HEK293 (cell line): ENCODE data around the gene PEPD.

Experiments used
- FEZF1 ChIP-seq: fragments of 450-650 bp; formaldehyde crosslinking; IDR thresholded peaks from 2 replicates; pipeline ENCODE4 v1.5.1; 2016; ENCODE audit warnings: missing biosample characterization, missing genetic modification characterization
- HOXC10 ChIP-seq: sonication (generic); formaldehyde crosslinking; IDR thresholded peaks from 2 replicates; pipeline ENCODE4 v1.8.1; 2023; ENCODE audit warnings: mild to moderate bottlenecking, missing genetic modification reagents
- KLF16 ChIP-seq: fragments of 450-650 bp; formaldehyde crosslinking; IDR thresholded peaks from 2 replicates; pipeline ENCODE4 v1.5.1; 2017; ENCODE audit warnings: missing biosample characterization, missing genetic modification characterization
- KLF7 ChIP-seq: fragments of 450-650 bp; formaldehyde crosslinking; IDR thresholded peaks from 2 replicates; pipeline ENCODE4 v1.5.1; 2016; ENCODE audit warnings: missing biosample characterization, missing genetic modification characterization, borderline replicate concordance
- PRDM4 ChIP-seq: fragments of 450-650 bp; formaldehyde crosslinking; IDR thresholded peaks from 2 replicates; pipeline ENCODE4 v1.5.1; 2017; ENCODE audit warnings: missing biosample characterization, missing genetic modification characterization
- YY2 ChIP-seq: fragments of 450-650 bp; formaldehyde crosslinking; IDR thresholded peaks from 2 replicates; pipeline ENCODE4 v1.5.1; 2016; ENCODE audit warnings: missing biosample characterization, missing genetic modification characterization
- ZBTB6 ChIP-seq: fragments of 450-650 bp; formaldehyde crosslinking; IDR thresholded peaks from 2 replicates; pipeline ENCODE4 v1.5.1; 2017; ENCODE audit warnings: missing biosample characterization, missing genetic modification characterization
- ZEB2 ChIP-seq: fragments of 450-650 bp; formaldehyde crosslinking; IDR thresholded peaks from 2 replicates; pipeline ENCODE4 v1.5.1; 2016; ENCODE audit warnings: missing biosample characterization, missing genetic modification characterization
- ZFP69B ChIP-seq: fragments of 450-650 bp; formaldehyde crosslinking; IDR thresholded peaks from 2 replicates; pipeline ENCODE4 v1.5.1; 2016; ENCODE audit warnings: missing biosample characterization, missing genetic modification characterization
- ZNF146 ChIP-seq: fragments of 450-650 bp; formaldehyde crosslinking; IDR thresholded peaks from 2 replicates; pipeline ENCODE4 v1.5.1; 2016; ENCODE audit warnings: missing biosample characterization, missing genetic modification characterization
- ZNF155 ChIP-seq: fragments of 450-650 bp; formaldehyde crosslinking; IDR thresholded peaks from 2 replicates; pipeline ENCODE4 v1.5.1; 2016; ENCODE audit warnings: missing biosample characterization, missing genetic modification characterization
- ZNF184 ChIP-seq: fragments of 450-650 bp; IDR thresholded peaks from 2 replicates; pipeline ENCODE4 v1.5.1; 2018; ENCODE audit warnings: missing biosample characterization, mild to moderate bottlenecking, missing genetic modification characterization
- ZNF23 ChIP-seq: fragments of 450-650 bp; formaldehyde crosslinking; IDR thresholded peaks from 2 replicates; pipeline ENCODE4 v1.5.1; 2016; ENCODE audit warnings: missing biosample characterization, missing genetic modification characterization, borderline replicate concordance
- ZNF311 ChIP-seq: fragments of 450-650 bp; formaldehyde crosslinking; IDR thresholded peaks from 2 replicates; pipeline ENCODE4 v1.5.1; 2017; ENCODE audit warnings: missing biosample characterization, missing genetic modification characterization, borderline replicate concordance
- ZNF398 ChIP-seq: fragments of 450-650 bp; formaldehyde crosslinking; IDR thresholded peaks from 2 replicates; pipeline ENCODE4 v1.5.1; 2017; ENCODE audit warnings: missing biosample characterization, missing genetic modification characterization
- ZNF426 ChIP-seq: fragments of 450-650 bp; formaldehyde crosslinking; IDR thresholded peaks from 2 replicates; pipeline ENCODE4 v1.5.1; 2017; ENCODE audit warnings: missing biosample characterization, missing genetic modification characterization, mild to moderate bottlenecking, inconsistent platforms, moderate library complexity
- ZNF571 ChIP-seq: fragments of 450-650 bp; formaldehyde crosslinking; IDR thresholded peaks from 2 replicates; pipeline ENCODE4 v1.5.0; 2017; ENCODE audit warnings: missing biosample characterization, missing genetic modification characterization
- ZNF639 ChIP-seq: fragments of 450-650 bp; formaldehyde crosslinking; IDR thresholded peaks from 2 replicates; pipeline ENCODE4 v1.5.1; 2016; ENCODE audit warnings: missing biosample characterization, missing genetic modification characterization
- ZNF658 ChIP-seq: fragments of 450-650 bp; formaldehyde crosslinking; IDR thresholded peaks from 2 replicates; pipeline ENCODE4; 2016; ENCODE audit warnings: missing biosample characterization, missing genetic modification characterization
- ZNF664 ChIP-seq: fragments of 450-650 bp; formaldehyde crosslinking; IDR thresholded peaks from 2 replicates; pipeline ENCODE4 v1.5.1; 2016; ENCODE audit warnings: missing biosample characterization, missing genetic modification characterization
- ZNF677 ChIP-seq: fragments of 450-650 bp; IDR thresholded peaks from 2 replicates; pipeline ENCODE4 v1.5.0; 2018; ENCODE audit warnings: missing biosample characterization, mild to moderate bottlenecking, missing genetic modification characterization, moderate library complexity
- TF ChIP-seq, protein P1 (sequence below): fragments of 450-650 bp; formaldehyde crosslinking; optimal IDR thresholded peaks from 2 replicates; pipeline ENCODE3; 2016; ENCODE audit warnings: missing biosample characterization, mild to moderate bottlenecking, missing genetic modification characterization
- TF ChIP-seq, protein P2 (sequence below): fragments of 450-650 bp; formaldehyde crosslinking; conservative IDR thresholded peaks from 2 replicates; pipeline ENCODE4 v1.5.1; 2016; ENCODE audit warnings: low read depth, missing biosample characterization, missing genetic modification characterization
- TF ChIP-seq, protein P3 (sequence below): fragments of 450-650 bp; formaldehyde crosslinking; IDR thresholded peaks from 2 replicates; pipeline ENCODE4 v1.5.1; 2016; ENCODE audit warnings: missing biosample characterization, missing genetic modification characterization
- TF ChIP-seq, protein P4 (sequence below): fragments of 450-650 bp; formaldehyde crosslinking; IDR thresholded peaks from 2 replicates; pipeline ENCODE4 v1.5.1; 2016; ENCODE audit warnings: missing biosample characterization, missing genetic modification characterization

Gene PEPD

DNA sequence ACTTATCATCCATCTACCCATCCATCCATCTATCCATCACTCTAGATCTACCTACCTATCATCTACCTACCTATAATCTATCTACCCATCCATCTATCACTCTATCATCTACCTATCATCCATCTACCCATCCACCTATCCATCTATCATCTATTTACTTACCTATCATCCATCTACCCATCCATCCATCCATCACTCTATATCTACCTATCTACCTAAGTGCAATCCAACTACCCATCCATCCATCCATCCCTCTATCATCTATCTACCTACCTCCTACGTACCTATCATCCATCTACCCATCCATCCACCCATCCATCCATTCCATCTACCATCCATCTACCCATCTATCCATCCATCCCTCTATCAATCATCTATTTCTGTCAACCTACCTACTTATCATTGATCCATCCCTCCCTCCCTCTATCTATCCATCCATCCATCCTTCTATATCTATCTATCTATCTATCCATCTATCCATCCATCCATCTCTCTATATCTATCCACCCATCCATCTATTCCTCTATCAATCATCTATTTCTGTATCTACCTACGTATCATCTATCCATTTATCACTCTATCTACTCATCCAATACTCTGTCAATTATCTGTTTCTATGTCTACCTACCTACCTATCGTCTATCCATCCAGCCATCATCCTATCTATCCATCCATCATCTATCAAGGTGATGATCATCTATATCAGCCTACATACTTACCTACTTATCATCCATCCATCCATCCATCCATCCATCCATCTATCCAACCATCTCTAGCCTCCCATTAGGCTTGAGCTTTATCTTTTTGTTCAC, 99.0 kb downstream of the PEPD start (continued):
- TF ChIP-seq PRDM4, result no peak
- 0 out of 2 replicates have a peak, but pooled peaks have one; percentile 30 for TF ChIP-seq ZNF398 (tag by site-specific recombination)
- no peak for TF ChIP-seq ZNF23 (tag by site-specific recombination)
- TF ChIP-seq, protein P1, sequence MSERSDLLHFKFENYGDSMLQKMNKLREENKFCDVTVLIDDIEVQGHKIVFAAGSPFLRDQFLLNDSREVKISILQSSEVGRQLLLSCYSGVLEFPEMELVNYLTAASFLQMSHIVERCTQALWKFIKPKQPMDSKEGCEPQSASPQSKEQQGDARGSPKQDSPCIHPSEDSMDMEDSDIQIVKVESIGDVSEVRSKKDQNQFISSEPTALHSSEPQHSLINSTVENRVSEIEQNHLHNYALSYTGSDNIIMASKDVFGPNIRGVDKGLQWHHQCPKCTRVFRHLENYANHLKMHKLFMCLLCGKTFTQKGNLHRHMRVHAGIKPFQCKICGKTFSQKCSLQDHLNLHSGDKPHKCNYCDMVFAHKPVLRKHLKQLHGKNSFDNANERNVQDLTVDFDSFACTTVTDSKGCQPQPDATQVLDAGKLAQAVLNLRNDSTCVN, result no peak
- no peak for TF ChIP-seq ZNF184 (tag by site-specific recombination)
- no peak for TF ChIP-seq ZNF664 (tag by site-specific recombination)
- no peak for TF ChIP-seq KLF7 (tag by site-specific recombination)
- TF ChIP-seq ZBTB6 (tag by site-specific recombination), result no peak
- TF ChIP-seq, protein P2, sequence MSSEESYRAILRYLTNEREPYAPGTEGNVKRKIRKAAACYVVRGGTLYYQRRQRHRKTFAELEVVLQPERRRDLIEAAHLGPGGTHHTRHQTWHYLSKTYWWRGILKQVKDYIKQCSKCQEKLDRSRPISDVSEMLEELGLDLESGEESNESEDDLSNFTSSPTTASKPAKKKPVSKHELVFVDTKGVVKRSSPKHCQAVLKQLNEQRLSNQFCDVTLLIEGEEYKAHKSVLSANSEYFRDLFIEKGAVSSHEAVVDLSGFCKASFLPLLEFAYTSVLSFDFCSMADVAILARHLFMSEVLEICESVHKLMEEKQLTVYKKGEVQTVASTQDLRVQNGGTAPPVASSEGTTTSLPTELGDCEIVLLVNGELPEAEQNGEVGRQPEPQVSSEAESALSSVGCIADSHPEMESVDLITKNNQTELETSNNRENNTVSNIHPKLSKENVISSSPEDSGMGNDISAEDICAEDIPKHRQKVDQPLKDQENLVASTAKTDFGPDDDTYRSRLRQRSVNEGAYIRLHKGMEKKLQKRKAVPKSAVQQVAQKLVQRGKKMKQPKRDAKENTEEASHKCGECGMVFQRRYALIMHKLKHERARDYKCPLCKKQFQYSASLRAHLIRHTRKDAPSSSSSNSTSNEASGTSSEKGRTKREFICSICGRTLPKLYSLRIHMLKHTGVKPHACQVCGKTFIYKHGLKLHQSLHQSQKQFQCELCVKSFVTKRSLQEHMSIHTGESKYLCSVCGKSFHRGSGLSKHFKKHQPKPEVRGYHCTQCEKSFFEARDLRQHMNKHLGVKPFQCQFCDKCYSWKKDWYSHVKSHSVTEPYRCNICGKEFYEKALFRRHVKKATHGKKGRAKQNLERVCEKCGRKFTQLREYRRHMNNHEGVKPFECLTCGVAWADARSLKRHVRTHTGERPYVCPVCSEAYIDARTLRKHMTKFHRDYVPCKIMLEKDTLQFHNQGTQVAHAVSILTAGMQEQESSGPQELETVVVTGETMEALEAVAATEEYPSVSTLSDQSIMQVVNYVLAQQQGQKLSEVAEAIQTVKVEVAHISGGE (tag by site-specific recombination), result no peak
- no peak for TF ChIP-seq ZNF571 (tag by site-specific recombination)
- peak; percentile 5; the same call in 1 of the 2 replicates for TF ChIP-seq ZNF311 (tag by site-specific recombination)
- no peak; the same call in 1 of the 2 replicates for TF ChIP-seq ZNF146
- no peak for TF ChIP-seq FEZF1 (tag by site-specific recombination)
- TF ChIP-seq ZEB2 (tag by site-specific recombination), result peak; percentile 40; the same call in 1 of the 2 replicates
- TF ChIP-seq, protein P3, sequence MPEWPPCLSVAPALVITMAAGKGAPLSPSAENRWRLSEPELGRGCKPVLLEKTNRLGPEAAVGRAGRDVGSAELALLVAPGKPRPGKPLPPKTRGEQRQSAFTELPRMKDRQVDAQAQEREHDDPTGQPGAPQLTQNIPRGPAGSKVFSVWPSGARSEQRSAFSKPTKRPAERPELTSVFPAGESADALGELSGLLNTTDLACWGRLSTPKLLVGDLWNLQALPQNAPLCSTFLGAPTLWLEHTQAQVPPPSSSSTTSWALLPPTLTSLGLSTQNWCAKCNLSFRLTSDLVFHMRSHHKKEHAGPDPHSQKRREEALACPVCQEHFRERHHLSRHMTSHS (tag by site-specific recombination), result no peak
- TF ChIP-seq HOXC10, result no peak
- TF ChIP-seq ZNF155 (tag by site-specific recombination), result 0 out of 2 replicates have a peak, but pooled peaks have one; percentile 37
- no peak for TF ChIP-seq ZFP69B (tag by site-specific recombination)
- TF ChIP-seq ZNF677 (tag by site-specific recombination), result no peak
- TF ChIP-seq ZNF658 (tag by site-specific recombination), result peak; percentile 85
- TF ChIP-seq YY2, result peak; percentile 56; the same call in 1 of the 2 replicates
- TF ChIP-seq KLF16 (tag by site-specific recombination), result 0 out of 2 replicates have a peak, but pooled peaks have one; percentile 22
- no peak for TF ChIP-seq ZNF426 (tag by site-specific recombination)
- TF ChIP-seq ZNF639, result no peak
- TF ChIP-seq, protein P4, sequence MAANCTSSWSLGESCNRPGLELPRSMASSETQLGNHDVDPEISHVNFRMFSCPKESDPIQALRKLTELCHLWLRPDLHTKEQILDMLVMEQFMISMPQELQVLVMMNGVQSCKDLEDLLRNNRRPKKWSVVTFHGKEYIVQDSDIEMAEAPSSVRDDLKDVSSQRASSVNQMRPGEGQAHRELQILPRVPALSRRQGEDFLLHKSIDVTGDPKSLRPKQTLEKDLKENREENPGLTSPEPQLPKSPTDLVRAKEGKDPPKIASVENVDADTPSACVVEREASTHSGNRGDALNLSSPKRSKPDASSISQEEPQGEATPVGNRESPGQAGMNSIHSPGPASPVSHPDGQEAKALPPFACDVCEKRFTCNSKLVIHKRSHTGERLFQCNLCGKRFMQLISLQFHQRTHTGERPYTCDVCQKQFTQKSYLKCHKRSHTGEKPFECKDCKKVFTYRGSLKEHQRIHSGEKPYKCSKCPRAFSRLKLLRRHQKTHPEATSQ (tag by site-specific recombination), result no peak
